GDM1 (cell line): ENCODE measurements around the gene BIRC2.

Source experiments
- DNase-seq: peaks from one replicate; lab custom pipeline; 2025; lab: John Stamatoyannopoulos, UW

BIRC2 gene

GRCh38 chr11:102401905-102402304, 54.9 kb downstream of the BIRC2 start:
- DNase-seq = no peak

GRCh38 chr11:102402548-102402947, 55.5 kb downstream of the BIRC2 start:
- no peak for DNase-seq

GRCh38 chr11:102405501-102405900, 58.5 kb downstream of the BIRC2 start:
- no peak for DNase-seq

GRCh38 chr11:102406099-102406498, 59.1 kb downstream of the BIRC2 start:
- no peak for DNase-seq

DNA sequence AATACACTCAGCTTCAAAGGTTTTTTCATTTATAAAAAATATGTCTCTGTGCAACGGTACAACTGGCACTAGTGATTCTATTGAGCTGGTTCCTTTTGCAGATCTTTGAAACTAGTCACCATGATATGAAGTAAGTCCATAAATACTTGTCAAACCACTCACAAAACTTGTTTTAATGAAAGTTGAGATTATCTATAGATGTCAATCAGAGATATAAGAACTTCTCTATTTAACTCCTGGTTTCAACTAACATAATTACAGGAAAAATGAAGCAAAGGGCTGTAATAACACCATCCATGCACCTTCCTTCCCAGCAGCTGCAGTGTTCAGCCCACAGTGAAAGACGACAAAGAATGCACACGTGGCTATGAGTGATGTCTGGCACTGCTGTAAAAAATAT, 60.9 kb downstream of the BIRC2 start:
- DNase-seq = no peak

GRCh38 chr11:102408339-102408738, 61.3 kb downstream of the BIRC2 start:
- no peak for DNase-seq

GRCh38 chr11:102410382-102410784, 63.4 kb downstream of the BIRC2 start:
- no peak for DNase-seq

DNA sequence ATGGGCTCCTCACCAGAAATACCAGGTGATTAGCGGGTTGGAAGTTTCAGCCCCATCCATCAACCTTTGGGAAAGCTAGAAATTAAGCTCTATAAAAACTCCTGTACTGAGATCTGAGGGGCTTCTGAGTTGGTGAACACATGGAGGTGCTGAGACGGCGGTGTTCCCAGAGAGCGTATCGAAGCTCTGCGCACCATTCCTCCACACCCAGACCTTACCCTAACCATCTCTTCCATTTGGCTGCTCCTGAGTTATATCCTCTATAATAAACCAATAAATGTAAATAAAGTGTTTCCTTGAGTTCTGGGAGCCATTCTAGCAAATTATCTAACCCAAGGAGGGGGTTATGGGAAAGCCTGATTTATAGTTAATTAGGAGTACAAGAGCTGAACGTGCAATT, 64.1 kb downstream of the BIRC2 start:
- no peak for DNase-seq

GRCh38 chr11:102413497-102413896, 66.5 kb downstream of the BIRC2 start:
- DNase-seq = no peak

DNA sequence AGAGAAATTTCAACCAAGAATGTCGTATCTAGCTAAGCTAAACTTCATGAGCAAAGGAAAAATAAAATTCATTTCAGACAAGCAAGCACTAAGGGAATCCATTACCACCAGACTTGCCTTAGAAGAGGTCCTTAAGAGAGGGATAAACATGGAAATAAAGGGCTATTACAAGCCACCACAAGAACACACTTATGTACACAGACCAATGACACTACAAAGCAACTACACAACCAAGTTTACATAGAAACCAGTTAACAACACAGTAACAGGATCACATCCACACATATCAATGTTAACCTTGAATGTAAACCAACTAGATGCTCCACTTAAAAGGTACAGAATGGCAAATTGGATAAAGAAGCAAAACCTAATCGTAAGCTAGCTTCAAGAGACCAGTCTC, 67.5 kb downstream of the BIRC2 start:
- no peak for DNase-seq

- no peak for DNase-seq
These were observed 68.4 kb downstream of the BIRC2 start for GRCh38 chr11:102415304-102415916.

- DNase-seq = no peak
These were observed 70.0 kb downstream of the BIRC2 start for GRCh38 chr11:102416976-102417375.

DNA sequence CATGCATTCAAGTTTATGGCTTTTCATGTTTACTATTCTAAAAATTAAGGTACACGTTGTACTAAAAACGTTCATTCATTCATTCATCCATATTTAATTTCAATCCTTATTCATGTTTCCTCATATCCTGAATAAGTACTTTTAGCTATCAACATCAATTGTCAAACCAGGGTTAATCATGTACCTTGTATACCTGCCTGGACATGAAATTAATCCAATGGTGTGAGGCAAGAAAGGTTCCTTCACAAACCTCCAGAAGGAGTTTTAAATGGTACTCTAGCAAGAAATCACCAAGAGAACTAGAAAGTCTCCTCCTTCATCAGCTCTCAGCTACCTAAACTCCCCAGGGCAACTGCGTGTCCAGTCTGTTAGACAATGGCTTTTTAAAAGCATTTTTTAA, 72.2 kb downstream of the BIRC2 start:
- no peak for DNase-seq

GRCh38 chr11:102420547-102420946, 73.5 kb downstream of the BIRC2 start:
- DNase-seq = no peak

GRCh38 chr11:102421261-102421660, 74.2 kb downstream of the BIRC2 start:
- DNase-seq = no peak

GRCh38 chr11:102422817-102423712, 76.1 kb downstream of the BIRC2 start:
- no peak for DNase-seq

- no peak for DNase-seq
These were observed 76.9 kb downstream of the BIRC2 start for GRCh38 chr11:102423936-102424335.

- no peak for DNase-seq
These were observed 79.0 kb downstream of the BIRC2 start for GRCh38 chr11:102426000-102426399.

GRCh38 chr11:102426570-102426969, 79.6 kb downstream of the BIRC2 start:
- DNase-seq = no peak

DNA sequence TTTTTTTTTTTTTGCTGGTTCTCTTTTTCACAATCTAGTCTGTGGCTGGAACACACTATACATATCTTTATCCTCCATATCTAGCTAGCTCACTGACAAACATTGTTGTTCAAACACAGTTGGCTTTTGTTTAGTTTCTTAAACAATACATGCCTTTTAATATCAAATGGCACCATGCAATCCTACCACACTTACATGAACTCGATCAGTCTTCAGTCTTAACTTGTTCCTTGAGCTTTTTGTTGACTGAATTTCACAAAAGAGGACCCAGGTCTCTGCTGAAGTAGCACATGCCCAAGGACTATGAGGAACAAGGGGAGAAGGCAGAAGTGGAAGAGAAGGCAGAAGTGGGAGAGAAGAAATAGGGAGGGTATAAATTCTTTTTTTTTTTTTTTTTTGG, 80.1 kb downstream of the BIRC2 start:
- DNase-seq = no peak
